Stimulated activated CD8-positive, alpha-beta memory T cell treated with anti-CD3 and anti-CD28 coated beads, Interleukin-12 subunit alpha, Interleukin-12 subunit beta, amount 100 ng/mL, for 1 hour (primary cell): Measurements from ENCODE around the gene TMEM39A.

Experiments used
- DNase-seq: peaks from one replicate; pipeline ENCODE4 v3.0.0-alpha.2; 2020; ENCODE audit warnings: low read depth

Gene TMEM39A

GRCh38 chr3:119401069-119401468 lies 62.3 kb downstream of the TMEM39A start:
- no peak for DNase-seq

- DNase-seq = no peak
These were observed 62.9 kb downstream of the TMEM39A start for GRCh38 chr3:119400466-119400865.

GRCh38 chr3:119396870-119397269 lies 66.5 kb downstream of the TMEM39A start:
- DNase-seq = no peak

- no peak for DNase-seq
These were observed 67.5 kb downstream of the TMEM39A start for GRCh38 chr3:119395923-119396358.

GRCh38 chr3:119388577-119388976 lies 74.8 kb downstream of the TMEM39A start:
- no peak for DNase-seq

GRCh38 chr3:119382134-119382533 lies 81.3 kb downstream of the TMEM39A start:
- no peak for DNase-seq

GRCh38 chr3:119380697-119381096 lies 82.7 kb downstream of the TMEM39A start:
- DNase-seq = no peak
